GM18870 (cell line): ENCODE data around the gene ARPC2.
"Not testable (repeated sequence)": the region's sequence is repeated elsewhere in the genome, so short reads cannot be mapped to it uniquely, and the experiment has no call there.

ENCODE experiments used
- ATAC-seq: cut with Tn5 transposase; IDR thresholded peaks from one replicate; pipeline ENCODE4 v1.9.1; 2021; ENCODE audit warnings: moderate library complexity; ENCODE audit not compliant: unreplicated experiment

The ARPC2 gene

GRCh38 chr2:218216674-218217359, at the start of gene ARPC2:
Gene ARPC2, plus strand, starts transcription at chr2:218217189. Its CDS starts 282 bp downstream, at chr2:218217471.
- ATAC-seq, result peak; percentile 59

DNA sequence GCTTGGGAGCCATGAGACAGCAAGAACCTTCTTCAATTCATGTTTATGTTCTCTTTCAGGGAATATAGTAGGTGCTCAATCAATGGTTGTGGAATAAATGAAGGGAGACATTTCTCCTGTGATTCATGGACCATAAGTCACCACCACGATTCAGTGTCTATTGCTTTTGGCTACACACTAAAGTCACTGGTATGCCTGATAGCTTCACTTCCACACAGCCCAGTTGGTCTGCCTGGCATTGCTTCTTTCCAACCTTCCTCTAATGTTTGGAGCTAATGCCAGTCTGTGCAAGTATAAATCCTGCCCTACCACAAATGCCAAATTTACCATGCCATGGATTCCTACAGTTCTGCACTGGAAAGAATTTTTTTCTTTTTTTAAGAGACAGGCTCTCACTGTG, 49.0 kb upstream of the ARPC2 start:
- no peak for ATAC-seq

- no peak for ATAC-seq
Observed at GRCh38 chr2:218168635-218169462, 48.1 kb upstream of the ARPC2 start.

GRCh38 chr2:218169757-218170546, 47.0 kb upstream of the ARPC2 start:
- no peak for ATAC-seq

- ATAC-seq, result not testable (repeated sequence)
Observed at GRCh38 chr2:218171744-218172143, 45.2 kb upstream of the ARPC2 start.

DNA sequence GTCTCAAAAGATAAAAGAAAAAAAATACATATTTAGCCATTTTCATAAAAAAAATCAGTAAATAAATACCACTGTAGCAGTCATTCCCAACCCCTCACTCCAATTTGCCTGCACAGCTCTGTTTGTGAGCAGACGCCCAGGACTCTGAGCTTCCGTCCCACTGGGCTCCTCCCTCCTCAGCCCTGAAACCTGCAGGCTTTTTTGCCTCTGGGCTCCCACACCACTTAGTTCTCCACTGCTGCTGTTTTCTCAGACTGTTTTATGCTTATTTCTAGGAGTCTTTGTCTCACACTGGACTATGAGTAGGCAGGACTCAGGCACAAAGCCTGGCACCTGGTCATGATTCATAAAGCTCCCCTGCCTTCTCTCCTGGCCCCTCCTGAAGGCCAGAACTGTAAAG, 44.1 kb upstream of the ARPC2 start:
- ATAC-seq, result no peak

- ATAC-seq, result no peak
Observed at GRCh38 chr2:218179782-218180181, 37.2 kb upstream of the ARPC2 start.

DNA sequence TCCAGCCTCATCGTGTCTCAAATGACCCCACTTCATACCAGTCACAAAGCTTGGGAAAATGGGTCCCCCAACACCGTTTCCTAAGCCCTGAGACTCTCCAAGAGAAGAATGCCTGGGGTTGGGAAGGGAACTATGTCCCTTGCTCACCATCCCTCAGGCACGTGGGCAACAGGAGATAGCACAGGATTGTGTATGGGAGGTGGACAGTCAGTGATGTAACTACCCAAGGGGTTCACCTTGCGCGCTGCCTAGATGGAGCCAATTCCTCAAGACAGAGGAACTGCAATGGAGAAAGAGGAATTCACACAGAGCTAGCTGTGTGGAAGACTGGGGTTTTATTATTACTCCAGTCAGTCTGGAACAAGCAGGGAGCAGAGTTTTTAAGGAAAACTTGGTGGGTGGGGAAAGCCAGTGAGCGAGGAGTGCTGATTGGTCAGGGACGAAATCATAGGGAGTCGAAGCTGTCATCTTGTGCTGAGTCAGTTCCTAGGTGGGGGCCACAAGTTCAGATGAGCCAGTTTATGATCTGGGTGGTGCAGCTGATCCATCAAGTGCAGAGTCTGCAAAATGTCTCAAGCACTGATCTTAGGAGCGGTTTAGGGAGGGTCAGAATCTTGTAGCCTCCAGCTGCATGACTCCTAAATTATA, 36.4 kb upstream of the ARPC2 start:
- no peak for ATAC-seq

DNA sequence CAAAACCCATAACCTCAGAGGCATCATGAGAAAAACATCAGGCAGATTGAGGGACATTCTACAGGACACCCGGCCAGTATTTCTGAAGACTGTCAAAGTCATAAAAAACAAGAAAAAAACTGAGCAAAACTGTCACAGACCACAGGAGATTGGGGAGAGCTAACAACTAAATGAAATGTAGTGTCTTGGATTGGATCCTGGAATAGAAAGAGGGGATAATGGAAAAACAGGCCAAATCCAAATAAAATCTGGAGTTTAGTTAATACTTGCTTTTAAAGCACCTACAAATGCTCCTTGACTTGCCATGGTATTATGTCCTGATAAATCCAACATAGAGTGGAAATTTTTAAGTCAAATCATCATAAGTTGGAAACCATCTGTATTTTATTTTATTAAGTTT, 32.7 kb upstream of the ARPC2 start:
- no peak for ATAC-seq

DNA sequence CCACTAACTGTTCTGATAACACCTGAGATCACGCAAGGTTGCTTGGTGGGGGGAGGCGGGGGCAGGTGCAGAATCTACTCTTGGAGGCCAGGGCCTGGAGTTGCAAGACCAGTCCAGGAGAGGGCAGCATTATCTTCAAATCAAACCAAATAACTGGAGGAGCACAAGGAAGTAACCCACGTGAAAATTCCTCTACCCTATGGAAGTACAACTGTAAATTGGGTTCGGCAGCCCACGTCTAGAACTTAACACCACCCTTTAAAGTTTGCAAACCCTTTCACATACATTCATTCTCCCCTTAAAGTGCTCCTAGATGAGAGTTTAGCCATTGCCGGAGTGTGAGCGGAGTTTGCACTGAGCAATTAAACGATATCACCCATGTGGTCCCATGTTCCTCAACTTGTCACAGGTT, 30.6 kb upstream of the ARPC2 start:
- ATAC-seq, result no peak

GRCh38 chr2:218186876-218187275, 30.1 kb upstream of the ARPC2 start:
- no peak for ATAC-seq

DNA sequence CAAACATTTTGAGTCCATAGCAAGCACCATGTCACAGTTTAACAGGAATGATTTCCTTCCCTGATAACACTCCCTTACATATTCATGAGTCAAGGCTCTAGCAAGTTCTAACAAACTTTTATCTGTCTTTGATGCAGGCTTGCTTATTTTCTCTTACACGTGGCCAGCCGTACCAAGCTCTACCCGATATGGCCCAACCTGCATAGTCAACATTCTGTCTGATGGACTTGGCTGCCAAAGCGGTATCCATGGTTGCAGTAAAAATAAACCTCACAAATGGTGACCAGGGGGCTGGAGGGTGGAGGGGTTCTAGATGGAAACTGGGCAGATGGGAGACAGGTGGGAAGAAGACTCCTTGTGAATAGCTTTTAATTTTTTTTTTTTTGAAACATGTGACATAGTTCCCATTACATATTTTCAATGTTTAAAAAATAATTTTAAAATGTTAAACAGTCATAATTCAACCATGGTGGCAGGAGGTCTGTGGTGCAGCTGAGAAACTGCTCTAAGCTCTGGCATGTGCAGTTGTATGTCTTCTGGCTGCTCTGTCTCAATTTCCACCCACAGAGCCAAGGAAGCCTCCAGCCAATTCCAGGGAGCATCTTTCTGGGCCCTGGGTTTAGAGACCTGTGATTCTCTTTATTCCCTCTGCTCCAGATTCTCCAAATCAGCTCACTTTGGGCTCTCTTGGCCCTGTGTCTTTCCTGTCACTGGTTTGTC, 29.5 kb upstream of the ARPC2 start:
- no peak for ATAC-seq

- no peak for ATAC-seq
Observed at GRCh38 chr2:218188528-218188927, 28.5 kb upstream of the ARPC2 start.

DNA sequence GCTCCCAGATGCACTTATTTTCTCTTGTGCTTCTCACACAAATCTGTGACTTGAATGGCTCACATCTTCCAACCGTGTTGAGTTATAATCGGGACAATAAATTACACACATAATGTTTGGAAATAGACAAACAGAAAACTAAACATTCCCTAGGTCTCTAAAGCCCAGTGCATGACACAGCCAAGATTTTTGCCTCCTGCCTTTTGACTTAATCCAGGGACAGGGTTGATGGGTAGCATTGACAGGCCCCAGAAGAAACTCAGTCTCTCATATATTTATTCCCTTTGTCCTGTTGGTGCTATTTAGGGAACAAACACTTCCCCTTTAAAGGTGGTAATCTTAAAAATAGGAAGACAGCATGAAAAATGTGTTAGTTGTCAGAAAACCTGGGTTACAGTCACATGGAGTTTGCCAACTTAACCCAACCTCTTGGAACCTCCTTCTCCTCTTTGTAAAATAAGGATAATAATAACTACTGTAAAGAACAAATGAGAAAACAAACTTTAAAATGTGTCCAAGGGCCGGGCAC, 24.0 kb upstream of the ARPC2 start:
- ATAC-seq, result no peak

DNA sequence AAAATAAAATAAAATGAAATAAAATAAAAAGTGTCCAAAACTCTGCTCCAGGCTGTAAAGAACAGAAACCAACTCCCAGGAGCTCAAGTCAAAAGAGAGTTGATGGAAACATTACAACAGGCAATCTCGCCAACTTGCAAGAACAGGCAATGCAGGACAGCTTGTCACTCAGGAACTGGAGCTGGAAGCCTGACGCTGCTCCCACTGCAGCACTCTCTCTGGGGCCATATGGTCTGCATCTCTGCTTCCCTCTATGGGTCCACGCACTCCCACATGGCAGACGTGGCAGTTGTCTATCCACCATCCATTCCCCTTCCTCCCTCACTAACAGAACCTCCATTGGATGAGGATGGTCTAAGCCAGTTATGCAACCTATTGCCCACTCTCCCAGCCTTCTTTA, 23.3 kb upstream of the ARPC2 start:
- ATAC-seq, result no peak

DNA sequence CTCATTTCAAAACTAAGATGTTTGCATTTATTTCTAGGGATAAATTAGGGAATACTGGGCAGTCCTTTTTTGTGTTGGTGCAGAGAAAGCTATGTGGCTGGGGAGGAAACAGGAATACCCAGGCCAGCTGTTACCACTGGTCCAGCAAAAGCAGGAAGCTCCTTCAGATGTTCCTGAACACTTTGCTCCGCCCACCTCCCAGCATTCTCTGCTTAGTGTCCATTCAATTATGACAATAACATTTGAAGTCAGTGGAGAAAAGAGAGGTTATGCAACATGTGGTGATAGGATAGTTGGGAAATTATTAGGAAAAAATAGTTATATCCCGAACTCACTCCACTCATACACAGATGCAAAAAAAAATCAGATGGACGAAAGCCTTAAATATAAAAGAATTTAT, 22.1 kb upstream of the ARPC2 start:
- ATAC-seq, result no peak

DNA sequence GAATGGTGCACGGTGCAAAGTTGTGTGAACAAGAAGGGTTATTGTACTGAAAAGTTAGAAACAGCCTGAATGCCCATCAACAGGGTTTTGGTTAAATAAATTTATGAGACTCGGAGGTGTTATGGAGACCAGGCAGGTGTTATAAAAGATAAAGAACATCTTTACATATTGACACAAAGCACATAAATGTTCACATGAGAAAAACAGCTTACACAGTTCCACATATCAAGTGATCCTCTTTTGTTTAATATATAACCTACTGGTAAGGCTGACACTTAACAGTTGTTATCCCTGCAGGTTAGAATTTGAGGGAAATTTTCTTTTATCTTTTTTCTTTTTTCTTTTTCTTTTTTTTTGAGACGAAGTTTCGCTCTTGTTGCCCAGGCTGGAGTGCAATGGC, 20.0 kb upstream of the ARPC2 start:
- ATAC-seq, result no peak

DNA sequence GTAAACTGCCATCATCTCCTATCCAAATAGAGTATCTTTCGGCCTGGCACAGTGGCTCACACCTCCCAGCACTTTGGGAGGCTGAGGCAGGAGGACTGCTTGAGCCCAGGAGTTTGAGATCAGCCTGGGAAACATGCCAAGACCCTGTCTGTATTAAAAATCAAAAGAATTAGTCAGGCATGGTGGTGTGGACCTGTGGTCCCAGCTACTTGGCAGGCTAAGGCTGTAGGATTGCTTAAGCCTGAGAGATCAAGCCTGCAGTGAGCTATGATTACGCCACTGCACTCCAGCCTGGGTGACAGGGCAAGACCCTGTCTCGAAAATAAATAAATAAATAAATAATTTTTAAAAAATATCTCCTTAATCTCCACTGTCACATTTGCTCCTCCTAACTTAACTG, 14.7 kb upstream of the ARPC2 start:
- ATAC-seq, result no peak

- no peak for ATAC-seq
Observed at GRCh38 chr2:218209078-218209477, 7.9 kb upstream of the ARPC2 start.

DNA sequence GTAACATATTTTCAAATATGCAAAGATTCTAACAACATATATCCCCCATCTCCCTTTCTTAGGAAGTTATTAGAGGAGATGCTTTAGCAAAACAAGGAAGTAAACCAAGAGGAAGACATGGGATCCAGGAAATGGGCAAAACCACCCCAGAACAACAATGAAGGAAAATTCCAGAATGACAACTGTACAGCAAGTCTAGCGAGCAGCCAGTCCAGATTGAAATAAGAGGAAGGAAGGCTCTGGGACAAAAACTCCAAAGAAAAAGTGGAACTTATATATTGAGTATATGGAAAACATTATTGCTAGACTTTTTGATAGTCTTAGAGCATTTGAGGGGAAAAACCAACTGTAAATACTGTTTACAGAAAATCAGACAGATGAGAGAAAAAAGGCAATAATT, 2.9 kb upstream of the ARPC2 start:
- no peak for ATAC-seq
